ENCODE data around the gene CYSRT1.

DNA sequence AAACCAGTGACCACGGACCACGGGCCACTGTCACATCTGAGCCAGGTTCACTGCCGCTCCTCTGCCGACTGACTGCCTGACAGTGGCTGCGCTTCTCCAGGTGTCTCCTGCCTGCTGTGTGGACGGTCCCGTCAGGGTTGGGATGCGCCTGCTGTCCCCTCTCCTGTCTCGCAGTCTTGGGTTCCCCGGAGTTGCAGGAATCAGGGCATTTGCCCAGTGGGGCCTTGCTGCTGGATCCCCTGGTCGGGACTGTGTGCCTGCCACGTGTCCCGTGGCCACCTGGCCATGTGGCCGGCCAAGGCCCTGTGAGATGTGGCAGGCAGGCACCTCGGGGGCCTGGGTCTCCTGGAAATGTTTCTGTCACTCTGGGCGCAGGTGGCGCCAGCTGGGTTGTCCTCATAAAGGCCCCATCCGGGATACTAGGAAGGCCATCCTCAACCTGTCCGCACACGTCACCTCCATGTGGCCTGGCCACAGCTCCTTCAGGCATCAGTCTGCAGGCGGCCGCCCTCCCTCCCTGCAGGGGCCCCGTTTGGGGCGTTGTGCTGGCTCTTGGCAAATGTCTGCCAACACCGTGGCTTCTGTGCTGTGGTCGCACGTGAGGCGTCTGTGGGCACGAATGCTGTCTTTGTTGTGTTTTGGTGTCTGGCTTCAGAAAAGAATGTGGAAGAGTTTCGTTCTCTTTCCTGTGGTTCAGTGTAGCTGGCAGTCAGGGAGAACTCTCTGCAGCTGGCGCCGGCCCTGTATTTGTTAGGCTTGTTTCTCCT lies 46.1 kb downstream of the CYSRT1 start:
- TF ChIP-seq GATA2 (IDR thresholded peaks at IDR 0.05; ENCODE audit: low read depth, low read length) (no peak), GATA3 (IDR thresholded peaks at IDR 0.05; ENCODE audit: low read depth, low read length) (no peak)

All from SH-SY5Y (cell line).